Neural progenitor cell (in vitro differentiated cells): ENCODE data around the gene ZNF512.

Experiments used
- CTCF ChIP-seq: fragments of 200-600 bp; sonication (generic); IDR thresholded peaks from 2 replicates; pipeline ENCODE4 v1.5.1; 2017; ENCODE audit warnings: antibody characterized with exemption, mild to moderate bottlenecking
- EZH2 ChIP-seq: fragments of 200-600 bp; sonication (generic); IDR thresholded peaks from 2 replicates; pipeline ENCODE4 v1.6.1; 2017; ENCODE audit warnings: antibody characterized with exemption, mild to moderate bottlenecking, moderate library complexity
- EZH2phosphoT487 ChIP-seq: fragments of 200-600 bp; sonication (generic); IDR thresholded peaks from 2 replicates; pipeline ENCODE4 v1.6.1; 2017; ENCODE audit warnings: antibody characterized with exemption

- no peak for TF ChIP-seq CTCF
- TF ChIP-seq EZH2phosphoT487: no peak
- no peak for TF ChIP-seq EZH2
These were observed 55.9 kb downstream of the ZNF512 start for GRCh38 chr2:27638709-27639108.
